SU-DHL-6 (cell line): ENCODE results near the gene FADS3.

Experiments used
- CTCF ChIP-seq: fragments of 200-600 bp; sonication (generic); IDR thresholded peaks from one replicate; pipeline ENCODE4 v1.5.1; 2017; ENCODE audit warnings: antibody characterized with exemption, mild to moderate bottlenecking, low read length, moderate library complexity; ENCODE audit not compliant: insufficient read depth, poor library complexity, severe bottlenecking
- EZH2phosphoT487 ChIP-seq: fragments of 200-600 bp; sonication (generic), shearing (Covaris generic); conservative IDR thresholded peaks from 2 replicates; pipeline ENCODE4 v1.6.1; 2018; ENCODE audit warnings: mild to moderate bottlenecking, antibody characterized with exemption, low read length, moderate library complexity, mixed read lengths

GRCh38 chr11:61875698-61876097 lies 15.6 kb downstream of the FADS3 start:
- TF ChIP-seq CTCF: no peak
- no peak for TF ChIP-seq EZH2phosphoT487
